Hepatic stellate cell (primary cell): Measurements from ENCODE around the gene HSP90AA1.

ENCODE experiments used
- DNase-seq: peaks from one replicate; pipeline ENCODE4 v3.0.0; 2011; ENCODE audit warnings: low spot score

Gene HSP90AA1

GRCh38 chr14:102040153-102040552 is 46.7 kb downstream of the HSP90AA1 start:
- DNase-seq: no peak

- no peak for DNase-seq
Measured at GRCh38 chr14:102039157-102039556, 47.7 kb downstream of the HSP90AA1 start.

DNA sequence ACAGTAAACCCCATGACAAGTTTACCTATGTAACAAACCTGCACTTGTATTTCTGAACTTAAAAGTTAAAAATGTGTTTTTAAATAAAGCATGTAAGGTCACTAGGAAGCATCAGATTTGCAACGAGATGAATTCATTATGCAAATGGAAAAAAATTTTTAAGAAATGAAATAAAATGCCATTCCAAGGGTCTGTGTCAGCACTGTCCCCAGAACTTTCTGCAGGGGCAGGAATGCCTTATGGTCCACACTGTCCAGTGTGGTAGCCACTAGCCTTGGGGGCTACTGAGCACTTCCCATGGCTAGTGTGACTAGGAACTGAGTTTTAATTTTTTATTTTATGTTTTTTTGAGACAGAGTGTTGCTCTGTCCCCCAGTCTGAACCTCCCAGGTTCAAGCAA is 49.2 kb downstream of the HSP90AA1 start:
- DNase-seq: no peak

- DNase-seq: no peak
Measured at GRCh38 chr14:102035914-102036313, 50.9 kb downstream of the HSP90AA1 start.

DNA sequence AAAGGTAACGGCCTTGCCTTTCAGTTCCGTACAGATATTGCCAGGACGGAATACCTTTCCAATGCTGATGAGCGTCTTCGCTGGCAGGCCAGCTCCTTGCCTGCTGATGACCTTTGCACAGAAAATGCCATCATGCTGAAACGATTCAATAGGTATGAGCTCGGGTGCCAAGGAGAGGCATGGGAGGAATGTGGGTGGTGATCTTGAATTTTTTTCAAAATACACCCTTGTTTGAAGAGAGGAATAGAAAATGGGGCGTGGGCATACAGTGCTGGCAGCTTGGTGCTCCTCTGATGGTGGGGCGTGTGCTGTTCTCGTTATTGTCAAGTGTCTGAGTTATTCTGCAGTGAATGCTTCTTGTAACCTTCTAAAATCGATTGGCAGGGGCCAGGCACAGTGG is 52.5 kb downstream of the HSP90AA1 start:
- DNase-seq: no peak

- no peak for DNase-seq
Measured at GRCh38 chr14:102033241-102033640, 53.6 kb downstream of the HSP90AA1 start.
